ENCODE results near the gene MAGI1.

GRCh38 chr3:66037986-66038369 is 740 bp downstream of the MAGI1 start:
- TF ChIP-seq CTCF (conservative IDR thresholded peaks at IDR 0.05 in 1 of 2, IDR thresholded peaks at IDR 0.05 in 1 of 2; ENCODE audit: low read depth in 1 of 2, low read length in 2 of 2) (no peak), EZH2 (IDR thresholded peaks at IDR 0.05; ENCODE audit: low read length, missing control alignments) (no peak)
